Medulla oblongata (tissue), 1 donor: ENCODE results near the gene KCNMA1.

Experiments
- DNase-seq: peaks from one replicate; pipeline ENCODE4 v3.0.0-alpha.2; 2015; ENCODE audit errors: extremely low spot score

Gene KCNMA1

DNA sequence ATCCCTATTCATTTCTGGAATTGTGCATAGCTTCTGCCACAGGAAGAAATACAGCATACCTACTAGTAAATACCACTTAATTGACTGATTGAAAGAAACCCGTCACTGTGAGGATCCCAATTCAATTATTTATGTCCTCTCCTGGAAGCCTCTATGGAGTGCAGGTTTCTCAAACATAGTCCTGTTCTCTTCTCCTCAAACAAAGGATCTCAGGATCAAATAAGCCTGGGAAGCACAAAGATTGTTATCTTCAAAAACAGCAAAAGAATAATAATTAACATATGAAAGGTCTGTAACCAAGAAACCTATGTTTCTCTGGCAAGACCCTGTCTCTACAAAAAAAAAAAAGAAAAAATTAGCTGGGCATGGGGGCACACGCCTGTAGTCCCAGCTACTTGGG lies 127.3 kb downstream of the KCNMA1 start:
- no peak for DNase-seq

DNA sequence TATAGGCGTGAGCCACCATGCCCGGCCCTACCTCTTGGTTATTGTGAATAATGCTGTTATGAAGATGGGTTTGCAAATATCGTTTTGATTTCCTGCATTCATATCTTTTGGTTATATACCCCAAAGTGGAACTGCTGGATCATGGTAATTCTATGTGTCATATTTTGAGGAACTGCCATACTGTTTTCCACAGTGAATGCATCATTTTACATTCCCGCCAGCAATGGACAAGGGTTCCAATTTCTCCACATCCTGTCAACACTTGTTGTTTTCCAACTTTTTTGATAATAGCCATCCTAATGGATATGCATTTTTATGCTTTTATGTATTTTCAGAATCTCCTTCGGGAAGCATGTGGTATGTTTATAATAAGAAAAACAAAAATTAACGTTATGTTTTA lies 128.2 kb downstream of the KCNMA1 start:
- no peak for DNase-seq

DNA sequence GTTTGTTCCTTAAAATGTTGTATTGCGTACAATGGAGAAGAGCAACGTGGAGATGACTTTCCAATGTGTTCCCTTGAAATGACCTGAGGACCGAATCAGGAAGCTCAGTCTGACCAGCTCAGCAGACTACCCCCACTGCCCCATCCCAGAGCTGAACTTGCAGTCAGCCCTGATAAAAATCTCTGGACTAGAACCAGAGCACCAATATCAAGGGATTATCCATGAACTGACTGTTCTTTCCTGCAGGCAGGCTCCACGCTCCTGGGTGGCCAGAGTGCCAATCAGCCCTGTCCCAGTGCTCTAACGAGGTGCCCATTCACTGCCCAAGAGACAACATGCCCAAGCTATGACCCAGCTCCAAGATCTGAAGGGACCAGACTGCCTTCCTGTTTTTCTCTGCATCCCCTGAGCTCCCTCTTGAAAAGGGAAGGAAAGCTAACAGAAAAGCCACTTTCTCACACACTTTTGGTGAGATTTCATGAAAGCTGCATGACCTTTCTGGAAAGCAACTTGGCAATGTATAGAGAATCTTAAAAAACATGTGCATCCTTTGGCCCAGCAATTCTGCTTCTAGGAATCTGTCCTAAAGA lies 130.2 kb downstream of the KCNMA1 start:
- peak; percentile 24 for DNase-seq

DNA sequence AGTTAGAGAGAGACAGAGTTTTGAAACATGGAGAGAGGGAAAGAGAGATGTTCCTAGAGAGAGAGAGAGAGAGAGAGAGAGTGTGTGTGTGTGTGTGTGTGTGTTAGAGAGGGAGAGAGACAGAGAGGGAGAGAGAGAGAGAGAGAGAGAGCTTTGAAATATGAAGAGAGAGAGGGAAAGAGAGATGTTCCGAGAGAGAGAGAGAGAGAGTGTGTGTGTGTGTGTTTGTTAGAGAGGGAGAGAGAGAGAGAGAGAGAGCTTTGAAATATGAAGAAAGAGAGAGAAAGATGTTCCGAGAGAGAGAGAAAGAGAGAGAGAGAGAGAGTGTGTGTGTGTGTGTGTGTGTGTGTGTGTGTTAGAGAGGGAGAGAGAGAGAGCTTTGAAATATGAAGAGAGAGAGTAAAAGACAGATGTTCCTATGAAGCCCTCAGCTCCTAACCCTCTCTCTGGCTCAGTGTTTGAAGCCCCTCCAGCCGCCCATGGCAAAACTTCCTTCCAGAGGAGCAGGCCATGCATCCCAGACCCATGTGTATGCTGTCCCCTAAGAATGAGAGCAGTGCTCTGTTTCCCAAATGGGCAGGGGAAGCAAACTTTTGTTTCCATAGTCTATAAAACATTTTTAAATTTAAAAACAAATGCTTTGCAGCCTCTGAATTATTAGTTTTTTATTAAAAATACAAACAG lies 130.9 kb downstream of the KCNMA1 start:
- DNase-seq = no peak

DNA sequence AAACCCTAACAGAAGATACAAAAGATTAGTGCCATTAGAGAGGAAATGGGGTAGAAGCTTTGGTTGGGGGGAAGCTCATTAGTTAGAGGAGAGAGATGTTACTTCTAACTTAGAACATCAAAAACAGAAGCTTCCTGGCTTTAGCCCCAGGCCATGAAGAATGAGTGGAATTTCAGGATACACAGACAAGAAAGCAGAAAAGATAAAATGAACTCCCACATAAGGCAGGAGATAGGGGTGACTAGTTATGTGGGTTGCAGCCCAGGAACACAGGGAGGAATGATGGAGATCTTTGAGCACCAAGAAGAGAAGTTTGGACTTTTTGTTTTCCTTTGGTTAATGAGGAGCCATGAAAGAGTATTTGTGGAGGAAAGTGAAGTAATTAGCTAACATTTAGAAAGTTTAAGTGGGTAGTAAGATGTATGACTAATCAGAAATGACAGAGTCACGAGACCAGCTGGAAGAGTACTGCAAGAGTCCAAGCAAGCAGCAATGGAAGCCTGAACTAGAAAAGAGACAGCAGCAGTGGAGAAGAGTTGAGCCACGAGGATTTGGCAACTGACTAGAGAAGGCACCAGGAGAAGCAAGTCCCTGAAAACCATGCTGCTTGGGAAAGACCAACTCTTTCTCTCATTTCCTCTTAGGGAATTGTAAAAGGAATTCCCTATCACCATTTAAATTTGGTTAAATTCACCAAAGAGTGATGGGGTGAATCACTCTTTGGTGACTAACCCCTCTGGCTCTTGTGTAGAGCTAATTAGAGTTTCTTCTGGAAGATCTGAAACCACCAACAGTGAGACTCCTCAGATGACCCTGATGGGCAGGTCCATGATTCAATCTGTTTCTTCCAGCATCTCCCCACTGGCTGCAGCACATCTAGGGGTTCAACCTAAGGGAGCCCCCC lies 131.9 kb downstream of the KCNMA1 start:
- DNase-seq = no peak

DNA sequence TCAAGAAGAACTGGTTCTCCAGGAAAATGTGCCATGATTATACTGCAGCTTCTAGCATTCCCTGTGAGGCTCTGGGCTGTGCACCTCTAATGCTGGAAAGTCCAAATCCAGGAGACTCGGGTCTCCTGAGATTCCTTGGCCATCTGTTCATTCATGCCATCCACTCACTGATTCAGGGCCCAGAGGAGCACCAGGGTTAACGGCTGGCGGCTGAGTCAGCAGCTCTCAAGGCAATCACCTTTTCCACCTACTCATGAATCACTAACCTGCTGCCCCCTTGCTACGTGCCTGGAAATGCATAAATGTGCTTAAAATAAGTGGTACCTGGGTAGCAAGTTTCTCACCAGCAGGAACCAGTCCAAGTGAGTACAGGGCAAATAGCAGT lies 132.7 kb downstream of the KCNMA1 start:
- no peak for DNase-seq

DNA sequence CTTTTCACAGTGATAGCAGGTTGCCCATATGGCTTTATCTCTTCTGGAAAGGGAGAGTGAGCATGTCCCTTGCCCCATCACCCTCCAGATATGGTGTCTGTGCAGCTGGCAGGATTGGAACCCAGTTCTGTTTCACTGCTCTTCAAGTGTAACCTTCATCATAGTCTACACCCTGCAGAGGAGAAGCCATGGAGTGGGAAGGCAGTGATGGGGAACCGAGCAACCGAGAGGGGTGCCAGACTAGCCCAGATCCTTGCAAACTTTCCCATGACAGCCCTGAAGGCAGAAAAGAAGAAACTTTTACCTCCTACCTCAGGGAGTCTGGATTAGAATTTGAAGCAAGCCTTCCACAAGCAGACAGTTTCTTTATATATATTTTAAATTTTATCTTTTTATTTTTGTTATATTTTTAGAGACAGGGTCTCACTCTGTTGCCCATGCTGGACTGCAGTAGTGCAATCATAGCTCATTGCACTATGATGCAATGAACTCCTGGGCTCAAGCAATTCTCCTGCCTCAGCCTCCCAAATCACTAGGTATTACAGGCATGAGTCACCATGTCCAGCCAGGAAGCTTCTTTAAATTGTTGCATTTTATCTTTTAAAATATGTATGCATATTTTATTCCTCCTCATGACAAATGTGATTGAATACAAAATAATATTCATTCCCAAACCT lies 133.3 kb downstream of the KCNMA1 start:
- DNase-seq = no peak

DNA sequence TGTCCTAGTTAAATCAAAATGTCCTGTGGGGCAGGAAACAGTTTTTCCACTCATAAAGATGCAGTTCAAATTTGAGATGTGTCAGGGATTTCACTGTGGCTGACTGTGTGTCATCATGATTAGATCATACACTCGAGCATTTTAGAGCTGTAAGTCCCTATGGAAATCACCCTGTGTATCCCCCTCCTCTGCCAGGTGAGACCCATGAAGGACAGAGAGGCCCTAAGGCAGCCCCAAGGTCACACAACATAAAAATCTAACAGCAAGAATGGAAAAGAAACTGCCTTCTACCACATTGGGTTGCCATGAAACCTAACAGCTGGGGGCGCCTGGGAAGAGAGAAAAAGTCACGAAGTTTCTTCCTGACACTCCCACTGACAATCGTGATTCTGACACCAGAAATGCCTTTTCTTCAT lies 135.8 kb downstream of the KCNMA1 start:
- no peak for DNase-seq

DNA sequence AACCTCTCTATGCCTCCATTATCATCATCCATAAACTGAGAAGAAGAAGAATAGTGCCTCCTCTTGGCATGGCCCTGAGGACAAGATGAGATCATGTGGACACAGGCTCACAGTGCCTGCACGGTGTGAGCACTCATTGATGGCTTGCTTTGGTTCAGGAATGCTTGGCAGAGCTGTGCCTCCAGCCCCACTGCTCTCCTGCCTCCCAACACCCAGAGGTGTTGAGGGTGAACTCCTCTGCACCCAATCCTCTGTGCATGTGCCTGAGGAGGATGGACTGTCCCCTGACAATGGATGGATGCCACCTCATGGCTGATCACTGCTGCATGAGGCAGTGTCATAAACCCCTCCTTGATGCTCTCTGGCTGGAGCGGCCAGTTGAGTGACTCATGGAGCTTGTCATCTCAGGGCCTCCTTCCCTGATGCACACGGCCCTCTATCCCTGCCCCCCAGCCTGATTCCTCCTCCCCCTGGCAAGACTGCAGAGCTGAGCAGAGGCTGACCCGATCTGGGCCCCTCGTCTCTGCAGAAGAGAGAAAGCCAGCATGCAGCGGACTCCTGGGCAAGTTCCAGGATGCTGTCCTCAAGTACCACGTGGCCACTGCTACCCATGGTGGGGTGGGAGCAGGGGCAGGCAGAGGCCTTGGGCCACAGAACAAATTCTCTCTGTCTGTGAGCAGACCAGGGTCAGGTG lies 136.3 kb downstream of the KCNMA1 start:
- peak; percentile 32 for DNase-seq

DNA sequence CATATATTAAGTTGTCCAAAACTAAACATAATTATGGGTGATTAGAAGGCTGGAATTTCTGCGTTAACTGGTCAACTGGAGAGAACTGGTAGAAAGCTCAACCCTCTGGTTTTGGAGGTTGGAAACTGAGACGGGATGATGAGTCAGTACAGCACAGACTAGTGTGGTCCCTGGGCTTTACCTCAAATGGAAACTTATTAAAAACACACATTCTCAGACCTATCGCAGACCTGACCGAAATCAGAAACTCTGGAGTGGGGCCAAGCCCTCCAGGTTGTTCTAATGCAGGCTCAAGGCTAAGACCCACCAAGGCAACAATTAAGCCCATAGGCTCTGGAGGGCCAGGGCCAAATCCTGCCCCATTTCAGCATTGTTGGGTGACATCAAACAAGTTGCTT lies 136.9 kb downstream of the KCNMA1 start:
- no peak for DNase-seq

DNA sequence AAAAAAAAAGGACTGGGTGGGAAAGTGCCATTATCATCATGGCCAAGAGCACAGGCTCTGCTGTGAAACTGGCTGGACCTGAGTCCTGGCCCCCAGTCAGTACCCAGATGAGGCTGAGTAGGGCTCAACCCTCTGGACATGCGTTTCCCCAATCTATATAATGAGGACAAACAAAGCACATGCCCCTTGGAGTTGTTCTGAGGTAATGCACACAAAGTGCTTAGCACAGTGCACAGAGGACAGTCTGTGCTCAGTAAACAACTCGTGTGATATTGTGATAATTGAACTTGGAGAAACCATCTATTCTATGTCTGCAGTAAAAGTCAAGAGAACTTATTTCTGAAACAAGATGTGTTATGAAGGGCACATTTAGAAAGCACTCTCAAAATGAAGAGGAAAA lies 138.8 kb downstream of the KCNMA1 start:
- DNase-seq = no peak

DNA sequence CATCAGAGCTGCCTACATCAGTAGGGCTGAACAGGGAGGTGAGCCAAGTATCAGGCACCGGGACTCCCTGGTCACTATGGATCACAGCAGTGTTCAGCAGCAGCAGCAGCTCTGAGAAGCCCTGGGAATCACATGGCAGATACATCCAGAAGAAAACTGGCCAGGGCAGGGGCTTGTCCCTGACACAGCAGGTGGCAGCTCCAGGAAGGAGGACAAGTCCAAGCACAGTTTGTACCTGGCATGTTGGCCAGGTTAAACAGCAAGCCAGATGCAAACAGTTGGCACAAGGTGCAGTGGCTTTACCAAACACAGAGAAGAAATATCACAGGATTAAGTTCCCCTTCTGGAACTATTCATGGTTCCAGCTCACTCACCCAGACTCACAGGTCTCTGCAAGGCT lies 139.4 kb downstream of the KCNMA1 start:
- peak; percentile 17 for DNase-seq

DNA sequence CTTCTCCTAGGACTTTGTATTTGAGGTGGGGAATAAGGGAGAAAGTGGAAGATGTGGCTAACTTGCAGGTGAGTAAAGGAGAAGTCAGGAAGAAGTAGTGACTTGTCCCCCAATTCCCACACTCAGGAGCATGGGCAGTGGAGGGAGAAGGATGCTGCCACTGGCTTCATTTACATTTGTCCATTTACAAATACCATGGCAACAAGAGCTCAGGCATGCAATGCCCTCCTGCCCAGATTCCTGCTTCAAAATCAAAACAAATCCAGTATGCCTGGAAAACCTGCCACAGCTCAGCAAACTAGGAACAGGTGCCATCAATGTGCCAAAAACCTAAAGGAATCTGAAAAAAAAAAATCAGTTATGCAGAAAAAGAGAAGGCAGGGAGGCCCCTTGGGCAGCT lies 139.9 kb downstream of the KCNMA1 start:
- DNase-seq = no peak

DNA sequence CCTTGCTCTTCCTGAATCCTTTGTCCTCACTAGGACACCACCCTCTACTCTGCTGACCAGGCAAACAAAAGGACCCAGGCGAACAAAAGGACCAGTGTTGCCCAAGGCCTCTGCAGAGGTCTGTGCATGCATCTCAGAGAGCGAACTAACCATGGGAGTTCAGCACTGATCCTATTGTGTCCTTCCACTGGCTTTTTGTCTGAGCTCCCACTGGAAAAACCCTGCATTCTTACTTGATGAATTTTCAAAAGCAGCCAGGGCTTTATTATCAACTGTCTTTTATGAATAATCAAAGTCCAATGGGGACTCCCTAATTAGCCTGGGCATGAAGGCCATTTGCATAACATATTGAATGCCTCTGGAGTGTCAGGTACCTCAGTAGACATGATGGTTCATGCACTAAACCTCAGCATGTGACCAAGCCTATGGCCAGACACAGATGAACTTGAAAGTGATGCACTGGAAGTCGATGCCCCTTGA lies 140.6 kb downstream of the KCNMA1 start:
- peak; percentile 44 for DNase-seq

DNA sequence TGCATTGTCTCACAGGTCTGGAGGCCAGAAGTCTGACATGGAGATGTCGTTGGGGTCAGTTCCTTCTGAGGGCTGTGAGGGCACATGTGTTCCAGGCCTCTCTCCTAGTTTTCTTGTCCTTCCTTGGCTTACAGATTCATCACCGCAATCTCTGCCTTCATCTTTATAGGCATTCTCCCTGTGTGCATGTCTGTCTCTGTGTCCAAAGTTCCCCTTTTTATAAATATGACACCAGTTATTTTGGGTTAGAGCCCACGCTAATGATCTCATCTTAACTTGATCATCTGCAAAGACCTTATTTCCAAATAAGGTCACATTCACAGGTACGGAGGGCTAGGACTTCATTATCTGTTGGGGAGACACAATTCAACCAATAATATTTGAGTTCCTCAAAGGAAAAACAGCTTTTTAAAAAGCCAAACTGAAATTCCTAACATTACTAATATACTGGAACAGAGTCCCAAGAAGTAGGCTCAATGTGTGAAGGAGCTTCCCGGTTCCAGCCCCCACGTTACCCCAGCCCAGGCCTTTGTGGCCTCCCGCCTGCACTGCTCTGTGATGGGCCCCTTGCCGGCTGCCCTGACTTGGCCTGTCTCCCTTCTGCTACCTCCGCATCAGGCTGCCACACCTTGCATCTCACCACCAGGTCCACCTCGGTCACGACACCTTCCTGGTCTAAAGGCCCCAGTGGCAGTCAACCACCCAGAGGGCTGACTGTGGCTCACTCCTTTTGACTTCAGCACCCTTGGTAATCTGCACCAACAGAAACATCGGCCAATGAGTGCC lies 142.7 kb downstream of the KCNMA1 start:
- DNase-seq = no peak

DNA sequence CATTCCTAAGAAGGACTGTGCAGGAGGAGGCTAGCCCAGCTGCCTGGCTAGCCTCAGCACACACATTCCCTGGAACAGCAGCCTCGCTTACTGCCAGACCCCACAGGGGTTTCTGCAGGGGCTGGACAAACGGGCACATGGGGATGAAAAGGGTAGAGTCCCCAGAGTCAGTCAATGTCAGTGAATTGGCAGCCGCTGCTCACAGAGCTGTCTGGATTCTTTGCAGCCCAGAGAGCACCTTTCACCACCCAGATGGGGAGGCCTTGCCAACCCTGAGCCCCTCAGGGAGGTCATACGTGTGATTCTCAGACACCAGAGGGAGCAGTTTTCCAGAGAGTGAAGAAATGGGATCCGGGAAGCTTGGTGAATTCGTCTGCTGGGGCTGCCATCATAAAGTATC lies 143.3 kb downstream of the KCNMA1 start:
- peak; percentile 65 for DNase-seq

DNA sequence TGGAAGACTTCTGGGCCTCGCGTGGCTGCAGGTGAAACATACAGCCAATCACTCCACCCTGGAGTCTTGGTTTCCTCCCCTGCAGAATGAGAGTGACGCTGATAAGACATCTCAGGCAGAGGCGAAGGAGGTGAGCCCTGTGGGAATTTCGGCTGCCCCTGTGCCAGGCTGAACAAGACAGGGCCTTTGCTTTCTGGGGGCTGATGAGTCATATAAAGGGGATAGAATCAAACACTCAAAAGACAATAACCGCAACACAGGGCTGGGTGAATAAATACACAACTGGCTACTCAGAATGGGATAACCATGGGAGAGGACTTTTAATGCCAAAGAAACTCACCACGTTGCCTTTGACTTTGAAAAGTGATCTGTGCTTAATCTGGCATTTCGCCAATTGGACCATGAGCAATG lies 143.8 kb downstream of the KCNMA1 start:
- no peak for DNase-seq

DNA sequence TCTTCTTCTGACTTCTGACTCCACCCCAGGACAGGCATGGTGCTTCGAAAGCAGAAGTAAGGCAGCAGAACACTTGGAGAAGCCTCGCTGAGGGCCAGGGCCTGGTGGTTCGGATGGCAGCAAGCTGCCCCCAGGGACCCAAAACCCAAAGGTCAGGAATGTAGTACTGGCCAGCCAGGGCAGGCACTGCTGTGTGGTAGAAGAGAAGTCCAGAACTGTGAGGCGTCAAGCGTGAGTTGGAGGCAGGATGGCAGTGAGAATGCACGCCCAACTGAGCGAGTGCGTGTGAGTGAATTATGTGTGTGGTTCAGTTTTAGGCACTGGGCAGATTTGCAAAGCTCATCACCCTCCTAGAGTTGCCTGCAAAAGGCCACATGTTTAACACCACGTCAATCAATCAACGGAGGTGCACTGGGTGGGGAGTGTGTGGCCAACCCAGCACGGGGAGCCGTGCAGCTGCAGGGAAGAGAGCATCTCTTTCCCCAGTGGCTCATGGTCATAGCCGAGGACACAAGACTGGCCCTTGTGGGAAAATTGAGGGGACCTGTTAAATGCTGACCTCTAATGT lies 144.3 kb downstream of the KCNMA1 start:
- DNase-seq = no peak

DNA sequence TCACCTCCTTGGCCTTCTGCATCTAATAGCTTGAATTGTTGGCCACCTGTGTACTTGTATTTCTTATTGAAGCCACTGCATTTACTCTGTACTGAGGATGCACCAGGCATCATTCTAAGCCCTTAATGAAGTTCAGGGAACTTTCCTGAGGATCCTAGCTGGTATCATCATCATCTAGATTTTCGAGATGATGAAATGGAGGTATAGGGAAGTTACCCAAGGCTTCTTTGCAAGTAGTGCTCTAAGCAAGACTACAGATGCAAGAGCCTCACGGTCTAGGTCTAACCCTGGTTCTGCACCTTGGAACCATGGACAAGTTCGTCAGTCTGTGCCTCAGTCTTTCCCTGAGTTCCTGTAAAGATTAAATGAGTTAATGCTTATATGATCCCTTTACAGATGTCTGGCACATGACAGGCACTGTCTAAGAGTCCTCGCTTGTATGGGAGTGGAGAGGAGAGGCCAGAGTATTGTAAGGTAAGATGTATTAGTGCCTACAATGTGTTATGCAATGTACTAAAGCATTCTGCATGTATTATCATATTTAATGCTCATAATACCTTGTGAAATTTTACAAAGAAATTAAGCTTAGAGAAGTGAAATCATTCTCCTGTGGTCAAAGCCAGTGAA lies 145.1 kb downstream of the KCNMA1 start:
- no peak for DNase-seq
